ENCODE results near the gene ASGR1. TPM values are rescaled to one million over a fixed set of nuclear protein-coding genes. Genes with fewer than 3 reads are reported as not detected.

Gene ASGR1
- total and polyA plus RNA-seq, 2 experiments from 2014 or later = 0.75 to 0.97 TPM

GRCh38 chr17:7208027-7208571 lies 28.9 kb upstream of the ASGR1 start:
- no peaks in the 10 kb centered on the region for H3K27me3 ChIP-seq (replicated peaks; ENCODE audit: insufficient read depth)
- H3K9me2 ChIP-seq (ENCODE audit: insufficient read depth) = no peaks in the 10 kb centered on the region
- peaks cover 82% of the 10 kb centered on the region for H3K79me2 ChIP-seq (ENCODE audit: insufficient read depth)
- no peaks in the 10 kb centered on the region for H3K9me3 ChIP-seq (ENCODE audit: low read depth)
- H3F3A ChIP-seq (ENCODE audit: insufficient read depth) = peaks cover 3% of the 10 kb centered on the region; the same call in 1 of the 2 replicates
- H2AFZ ChIP-seq = no peak overlapping the region
- TF ChIP-seq EZH2phosphoT487 (IDR thresholded peaks at IDR 0.05; ENCODE audit: insufficient read depth, low read depth) (no peak), EZH2 (IDR thresholded peaks at IDR 0.05; ENCODE audit: insufficient read depth, poor library complexity, severe bottlenecking) (no peak)
- H3K4me3 ChIP-seq = no peak overlapping the region
- peaks cover 15% of the 10 kb centered on the region for H3K4me1 ChIP-seq (ENCODE audit: insufficient read depth)
- in situ Hi-C loops (cut with MboI) = no loop called here
- no peak overlapping the region for H3K9ac ChIP-seq
- H3K4me2 ChIP-seq (ENCODE audit: unreplicated experiment) = no peak overlapping the region
- no peaks in the 10 kb centered on the region for H3K36me3 ChIP-seq (ENCODE audit: low read depth)
- no peak overlapping the region for H3K27ac ChIP-seq
- WGBS, 2 experiments (ENCODE audit: low coverage in 1 of 2, low lambda C conversion rate in 2 of 2, missing lambda C conversion rate in 2 of 2) = 65 to 74% methylated on average over 11 to 21 of the region's 21 CpGs
- H4K20me1 ChIP-seq (ENCODE audit: insufficient read depth) = no peaks in the 10 kb centered on the region; the same call in 1 of the 2 replicates
- no peak for DNase-seq

DNA sequence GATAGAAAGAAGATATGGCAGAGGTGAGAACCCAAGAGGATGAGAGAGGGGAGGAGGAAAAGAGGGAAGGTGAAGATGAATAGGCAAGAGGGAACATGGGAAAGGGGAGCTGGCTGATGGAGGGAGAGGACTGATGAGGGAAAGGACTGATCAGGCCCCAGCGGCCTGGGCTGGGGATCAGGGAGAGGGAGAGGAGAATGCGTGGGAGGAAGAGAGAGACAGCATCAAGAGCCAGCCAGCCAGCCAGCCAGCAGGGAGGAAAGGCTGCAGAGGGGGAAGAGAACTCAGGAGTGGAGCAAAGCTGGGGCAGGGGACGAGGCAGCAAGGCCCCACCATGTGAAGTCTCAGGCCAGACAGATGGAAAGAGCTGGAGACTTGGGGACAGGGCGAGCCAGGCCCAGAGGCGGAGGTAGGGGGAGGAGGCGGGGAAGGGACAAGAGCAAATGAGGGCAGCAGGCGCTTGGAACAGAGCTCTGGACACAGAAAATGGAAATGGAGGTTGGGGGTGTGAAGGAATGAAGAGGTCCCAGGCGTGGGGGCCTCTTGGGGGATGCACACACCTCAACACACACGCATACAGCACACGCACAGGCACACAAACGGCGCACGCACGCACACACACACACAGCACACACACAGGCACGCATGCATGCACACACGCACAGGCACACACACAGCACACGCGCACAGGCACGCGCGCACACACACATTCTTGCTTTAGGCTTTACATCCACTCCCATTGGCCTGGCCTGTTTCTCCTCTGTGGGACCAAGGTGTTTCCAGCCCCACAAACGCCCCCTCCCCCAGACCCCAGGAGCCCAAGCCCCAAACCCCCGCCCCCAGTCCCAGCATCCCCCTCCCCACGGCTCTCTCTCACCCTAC lies 28.2 kb upstream of the ASGR1 start:
- Histone ChIP-seq H3K4me3 (no peak overlapping the region), H3K27me3 (replicated peaks; ENCODE audit: insufficient read depth) (no peaks in the 10 kb centered on the region), H3F3A (ENCODE audit: insufficient read depth) (peaks cover 3% of the 10 kb centered on the region; the same call in 1 of the 2 replicates), H2AFZ (no peak overlapping the region), H3K9me3 (ENCODE audit: low read depth) (no peaks in the 10 kb centered on the region), H3K4me2 (ENCODE audit: unreplicated experiment) (peak overlapping the region; percentile 32), H3K27ac (no peak overlapping the region; the same call in 1 of the 2 replicates), H3K79me2 (ENCODE audit: insufficient read depth) (peaks cover 75% of the 10 kb centered on the region), H4K20me1 (ENCODE audit: insufficient read depth) (no peaks in the 10 kb centered on the region; the same call in 1 of the 2 replicates), H3K9me2 (ENCODE audit: insufficient read depth) (no peaks in the 10 kb centered on the region), H3K4me1 (ENCODE audit: insufficient read depth) (peaks cover 15% of the 10 kb centered on the region), H3K9ac (peak overlapping the region; percentile 45), H3K36me3 (ENCODE audit: low read depth) (peaks cover 6% of the 10 kb centered on the region)
- in situ Hi-C loops (cut with MboI) = no loop called here
- WGBS, 2 experiments (ENCODE audit: low coverage in 1 of 2, low lambda C conversion rate in 2 of 2, missing lambda C conversion rate in 2 of 2) = 65 to 66% methylated on average over 14 to 24 of the region's 24 CpGs
- TF ChIP-seq EZH2 (IDR thresholded peaks at IDR 0.05; ENCODE audit: insufficient read depth, poor library complexity, severe bottlenecking) (no peak), EZH2phosphoT487 (IDR thresholded peaks at IDR 0.05; ENCODE audit: insufficient read depth, low read depth) (no peak)
- DNase-seq = peak; percentile 73

- Histone ChIP-seq H3K79me2 (ENCODE audit: insufficient read depth) (peaks cover 60% of the 10 kb centered on the region), H3F3A (ENCODE audit: insufficient read depth) (peaks cover 3% of the 10 kb centered on the region; the same call in 1 of the 2 replicates), H2AFZ (peak overlapping the region; percentile 67), H3K36me3 (ENCODE audit: low read depth) (peaks cover 18% of the 10 kb centered on the region), H3K9me2 (ENCODE audit: insufficient read depth) (no peaks in the 10 kb centered on the region), H3K9ac (peak overlapping the region; percentile 74), H3K27me3 (replicated peaks; ENCODE audit: insufficient read depth) (no peaks in the 10 kb centered on the region), H3K4me1 (ENCODE audit: insufficient read depth) (peaks cover 15% of the 10 kb centered on the region), H3K4me2 (ENCODE audit: unreplicated experiment) (peak overlapping the region; percentile 68), H3K27ac (peak overlapping the region; percentile 56), H3K9me3 (ENCODE audit: low read depth) (no peaks in the 10 kb centered on the region), H3K4me3 (peak overlapping the region; percentile 70), H4K20me1 (ENCODE audit: insufficient read depth) (no peaks in the 10 kb centered on the region; the same call in 1 of the 2 replicates)
- in situ Hi-C loops (cut with MboI) = no loop called here
- no peak for DNase-seq
- TF ChIP-seq EZH2phosphoT487 (IDR thresholded peaks at IDR 0.05; ENCODE audit: insufficient read depth, low read depth) (no peak), EZH2 (IDR thresholded peaks at IDR 0.05; ENCODE audit: insufficient read depth, poor library complexity, severe bottlenecking) (no peak)
- 42 to 64% methylated on average over 6 to 15 of the region's 15 CpGs for WGBS, 2 experiments (ENCODE audit: low coverage in 1 of 2, low lambda C conversion rate in 2 of 2, missing lambda C conversion rate in 2 of 2)
Measured at GRCh38 chr17:7205561-7205960, 26.4 kb upstream of the ASGR1 start.

- Histone ChIP-seq H3K4me1 (ENCODE audit: insufficient read depth) (peaks cover 15% of the 10 kb centered on the region), H3K27ac (peak overlapping the region; percentile 56), H3K4me2 (ENCODE audit: unreplicated experiment) (peak overlapping the region; percentile 68), H3K9me3 (ENCODE audit: low read depth) (no peaks in the 10 kb centered on the region), H3K9ac (peak overlapping the region; percentile 74), H3F3A (ENCODE audit: insufficient read depth) (peaks cover 3% of the 10 kb centered on the region; the same call in 1 of the 2 replicates), H3K27me3 (replicated peaks; ENCODE audit: insufficient read depth) (no peaks in the 10 kb centered on the region), H3K79me2 (ENCODE audit: insufficient read depth) (peaks cover 54% of the 10 kb centered on the region), H4K20me1 (ENCODE audit: insufficient read depth) (no peaks in the 10 kb centered on the region; the same call in 1 of the 2 replicates), H3K36me3 (ENCODE audit: low read depth) (peaks cover 18% of the 10 kb centered on the region), H3K9me2 (ENCODE audit: insufficient read depth) (no peaks in the 10 kb centered on the region), H3K4me3 (peak overlapping the region; percentile 70), H2AFZ (peak overlapping the region; percentile 67)
- peak; percentile 84 for DNase-seq
- TF ChIP-seq EZH2 (IDR thresholded peaks at IDR 0.05; ENCODE audit: insufficient read depth, poor library complexity, severe bottlenecking) (no peak), EZH2phosphoT487 (IDR thresholded peaks at IDR 0.05; ENCODE audit: insufficient read depth, low read depth) (no peak)
- in situ Hi-C loops (cut with MboI) = no loop called here
- 2 to 3% methylated on average over 28 to 30 of the region's 34 CpGs for WGBS, 2 experiments (ENCODE audit: low coverage in 1 of 2, low lambda C conversion rate in 2 of 2, missing lambda C conversion rate in 2 of 2)
Measured at GRCh38 chr17:7204828-7205461, 25.8 kb upstream of the ASGR1 start.
